GM23338 (cell line): ENCODE measurements around the gene EQTN. TPM values are rescaled to one million over a fixed set of nuclear protein-coding genes. Genes with fewer than 3 reads are reported as not detected.

Experiments used
- ATAC-seq: fragments of 200-7000 bp; cut with Tn5 transposase; 3 replicates; pipeline ENCODE4 v1.9.1; 2020
- DNase-seq: peaks from one replicate; pipeline ENCODE4 v3.0.0-alpha.2; 2015; ENCODE audit warnings: low spot score
- H2AFZ ChIP-seq: fragments of 200-600 bp; sonication (generic); 2 replicates; pipeline ENCODE4 v1.8.0; 2016; ENCODE audit warnings: antibody characterized with exemption, mild to moderate bottlenecking, moderate library complexity
- H3F3A ChIP-seq: fragments of 200-600 bp; sonication (generic); replicated peaks from 2 replicates; pipeline ENCODE4 v1.8.0; 2017; ENCODE audit warnings: antibody characterized with exemption, mixed run types, low read depth
- H3K27ac ChIP-seq: fragments of 200-600 bp; sonication (generic); 2 replicates; pipeline ENCODE4 v1.6.1; 2016; ENCODE audit warnings: low read depth
- H3K27me3 ChIP-seq: fragments of 200-600 bp; sonication (generic); 2 replicates; pipeline ENCODE4 v1.8.0; 2016; ENCODE audit warnings: mild to moderate bottlenecking, mixed run types, moderate library complexity; ENCODE audit not compliant: insufficient read depth
- H3K36me3 ChIP-seq: fragments of 200-600 bp; sonication (generic); 2 replicates; pipeline ENCODE4 v1.8.0; 2016; ENCODE audit warnings: mild to moderate bottlenecking; ENCODE audit not compliant: insufficient read depth
- H3K4me1 ChIP-seq: fragments of 200-600 bp; sonication (generic); 2 replicates; pipeline ENCODE4 v1.8.0; 2016; ENCODE audit warnings: mild to moderate bottlenecking, moderate library complexity; ENCODE audit not compliant: insufficient read depth
- H3K4me2 ChIP-seq: fragments of 200-600 bp; sonication (generic); 2 replicates; pipeline ENCODE4 v1.7.1; 2017; ENCODE audit warnings: mixed run types
- H3K4me3 ChIP-seq: fragments of 200-600 bp; sonication (generic); 2 replicates; pipeline ENCODE4 v1.6.1; 2016; ENCODE audit warnings: mixed run types
- H3K79me2 ChIP-seq: fragments of 200-600 bp; sonication (generic); replicated peaks from 2 replicates; pipeline ENCODE4 v1.8.0; 2017; ENCODE audit warnings: mild to moderate bottlenecking; ENCODE audit not compliant: insufficient read depth
- H3K9me2 ChIP-seq: fragments of 200-600 bp; sonication (generic); 2 replicates; pipeline ENCODE4 v1.8.0; 2017; ENCODE audit not compliant: insufficient read depth
- H4K20me1 ChIP-seq: fragments of 200-600 bp; sonication (generic); replicated peaks from 2 replicates; pipeline ENCODE4 v1.8.0; 2017; ENCODE audit warnings: mild to moderate bottlenecking; ENCODE audit not compliant: insufficient read depth
- H3K27ac Mint-ChIP-seq: 2 replicates; pipeline ENCODE4 v1.8.0; 2020; ENCODE audit warnings: inconsistent platforms, mild to moderate bottlenecking, moderate library complexity, mixed read lengths
- H3K27me3 Mint-ChIP-seq: 3 replicates; pipeline ENCODE4 v1.8.0; 2022; ENCODE audit warnings: low read depth, mild to moderate bottlenecking, moderate library complexity, mixed read lengths, inconsistent platforms; ENCODE audit not compliant: insufficient read depth, poor library complexity
- H3K36me3 Mint-ChIP-seq: 3 replicates; pipeline ENCODE4 v1.8.0; 2021; ENCODE audit warnings: low read depth, mild to moderate bottlenecking, inconsistent platforms, moderate library complexity, mixed read lengths
- H3K4me1 Mint-ChIP-seq: 3 replicates; pipeline ENCODE4 v1.8.0; 2020; ENCODE audit warnings: mild to moderate bottlenecking, inconsistent platforms, mixed read lengths
- H3K4me3 Mint-ChIP-seq: 3 replicates; pipeline ENCODE4 v1.8.0; 2021; ENCODE audit warnings: moderate library complexity, mild to moderate bottlenecking, inconsistent platforms, mixed read lengths
- H3K9me3 Mint-ChIP-seq: 3 replicates; pipeline ENCODE4 v1.8.0; 2020; ENCODE audit warnings: moderate library complexity, mild to moderate bottlenecking, inconsistent platforms, mixed read lengths
- EZH2 ChIP-seq: fragments of 200-600 bp; sonication (generic); IDR thresholded peaks from one replicate; pipeline ENCODE4 v1.8.0; 2017; ENCODE audit warnings: antibody characterized with exemption, mild to moderate bottlenecking, low read depth; ENCODE audit not compliant: unreplicated experiment
- JUNB ChIP-seq: IDR thresholded peaks from one replicate; pipeline ENCODE4 v1.6.1; 2016; ENCODE audit warnings: antibody characterized with exemption; ENCODE audit not compliant: unreplicated experiment
- POLR2AphosphoS5 ChIP-seq: IDR thresholded peaks from 2 replicates; pipeline ENCODE4 v1.6.1; 2016; ENCODE audit warnings: antibody characterized with exemption, low read depth
- polyA plus RNA-seq: library from polyadenylated mRNA; unstranded; fragments of >200 nt; fragmentation: Nextera tagmentation; extraction: Ambion mirVana; gene quantifications from 2 replicates; pipeline ENCODE4 v1.2.1, GENCODE V29; 2016
- total RNA-seq: library from RNA; depleted of rRNA; stranded (reverse); fragments of >200 nt; shearing (Covaris generic); gene quantifications from 2 replicates; pipeline ENCODE4 v1.2.3, GENCODE V29; 2014
- TF ChIP-seq, protein P1 (sequence below), 2 experiments: fragments of 200-600 bp in 1 of 2; sonication (generic) in 1 of 2; conservative IDR thresholded peaks; 2 replicates each; pipeline versions ENCODE4 v1.5.1 to v1.6.1; 2016 to 2017; ENCODE audit warnings: antibody characterized with exemption in 2 of 2, low read depth in 2 of 2, mild to moderate bottlenecking in 2 of 2, moderate library complexity in 1 of 2
- TF ChIP-seq, protein P2 (sequence below): IDR thresholded peaks from one replicate; pipeline ENCODE4 v1.6.1; 2018; ENCODE audit warnings: antibody characterized with exemption; ENCODE audit not compliant: unreplicated experiment

The EQTN gene
- total and polyA plus RNA-seq, 2 experiments from 2014 or later, result 0.24 TPM; not detected in 1

DNA sequence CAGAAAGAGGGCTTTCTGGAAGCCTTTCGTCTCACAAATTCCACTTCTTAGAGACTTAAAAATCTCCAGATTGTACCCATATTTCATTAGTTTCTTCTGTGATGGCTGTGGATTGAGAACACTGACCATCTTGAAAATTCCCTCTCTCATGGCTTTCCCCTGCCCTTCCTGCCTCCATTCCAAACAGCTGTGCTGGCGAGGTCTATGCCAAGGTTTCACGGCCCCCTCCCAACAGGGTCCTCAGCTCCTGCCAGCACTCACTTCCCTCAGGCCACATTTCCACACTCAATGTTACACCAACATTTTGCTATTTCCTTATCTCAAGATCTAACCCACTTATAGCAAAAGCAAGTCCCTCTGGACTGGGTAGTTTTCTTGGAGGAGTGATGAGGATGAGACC lies 40.3 kb upstream of the EQTN start:
- no peaks in the 10 kb centered on the region for H3K9me2 ChIP-seq
- no peak for ATAC-seq
- TF ChIP-seq, protein P1, sequence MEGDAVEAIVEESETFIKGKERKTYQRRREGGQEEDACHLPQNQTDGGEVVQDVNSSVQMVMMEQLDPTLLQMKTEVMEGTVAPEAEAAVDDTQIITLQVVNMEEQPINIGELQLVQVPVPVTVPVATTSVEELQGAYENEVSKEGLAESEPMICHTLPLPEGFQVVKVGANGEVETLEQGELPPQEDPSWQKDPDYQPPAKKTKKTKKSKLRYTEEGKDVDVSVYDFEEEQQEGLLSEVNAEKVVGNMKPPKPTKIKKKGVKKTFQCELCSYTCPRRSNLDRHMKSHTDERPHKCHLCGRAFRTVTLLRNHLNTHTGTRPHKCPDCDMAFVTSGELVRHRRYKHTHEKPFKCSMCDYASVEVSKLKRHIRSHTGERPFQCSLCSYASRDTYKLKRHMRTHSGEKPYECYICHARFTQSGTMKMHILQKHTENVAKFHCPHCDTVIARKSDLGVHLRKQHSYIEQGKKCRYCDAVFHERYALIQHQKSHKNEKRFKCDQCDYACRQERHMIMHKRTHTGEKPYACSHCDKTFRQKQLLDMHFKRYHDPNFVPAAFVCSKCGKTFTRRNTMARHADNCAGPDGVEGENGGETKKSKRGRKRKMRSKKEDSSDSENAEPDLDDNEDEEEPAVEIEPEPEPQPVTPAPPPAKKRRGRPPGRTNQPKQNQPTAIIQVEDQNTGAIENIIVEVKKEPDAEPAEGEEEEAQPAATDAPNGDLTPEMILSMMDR (conservative IDR thresholded peaks at IDR 0.05; ENCODE audit: low read depth in 2 of 2), result no peak
- no peak for TF ChIP-seq EZH2
- no peak for TF ChIP-seq JUNB
- H3K4me2 ChIP-seq, result no peak overlapping the region
- no peaks in the 10 kb centered on the region for H3F3A ChIP-seq
- H3K4me1 ChIP-seq, result peaks cover 24% of the 10 kb centered on the region
- no peak overlapping the region for H2AFZ ChIP-seq
- no peak for DNase-seq
- peaks cover 4% of the 10 kb centered on the region; the same call in 2 of the 3 replicates for H3K9me3 Mint-ChIP-seq
- H3K79me2 ChIP-seq, result no peaks in the 10 kb centered on the region
- H3K4me3 Mint-ChIP-seq, result no peak overlapping the region
- no peak overlapping the region for H3K27ac Mint-ChIP-seq
- H3K36me3 Mint-ChIP-seq, result peaks cover 15% of the 10 kb centered on the region; the same call in 2 of the 3 replicates
- peaks cover 62% of the 10 kb centered on the region for H3K4me1 Mint-ChIP-seq
- H3K4me3 ChIP-seq, result no peak overlapping the region
- H3K27ac ChIP-seq, result no peak overlapping the region
- H3K36me3 ChIP-seq, result no peaks in the 10 kb centered on the region
- no peaks in the 10 kb centered on the region for H4K20me1 ChIP-seq
- H3K27me3 Mint-ChIP-seq, result peaks cover 1% of the 10 kb centered on the region
- no peaks in the 10 kb centered on the region for H3K27me3 ChIP-seq

DNA sequence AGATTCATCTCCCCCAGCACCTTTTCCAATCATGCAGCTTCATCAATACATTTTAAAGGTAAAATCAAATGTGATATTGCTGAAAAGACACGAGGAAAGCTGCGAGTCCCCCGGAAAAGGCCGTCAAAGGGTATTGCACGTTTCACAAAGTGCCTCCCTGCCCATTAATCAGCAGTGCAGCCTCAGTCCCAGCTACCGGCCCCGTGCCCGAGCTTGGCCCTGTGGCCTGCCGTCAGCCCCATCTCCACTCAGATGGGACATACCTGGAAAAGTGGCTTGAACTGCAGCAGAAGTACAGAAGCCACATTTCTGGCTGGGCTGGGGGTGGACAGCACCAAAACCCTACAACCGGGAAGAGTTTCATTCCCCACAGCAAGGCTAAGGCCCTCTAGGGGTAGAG lies 39.9 kb upstream of the EQTN start:
- Histone ChIP-seq H4K20me1 (peaks cover 4% of the 10 kb centered on the region; the same call in 1 of the 2 replicates), H3K36me3 (no peaks in the 10 kb centered on the region), H3K4me1 (peaks cover 24% of the 10 kb centered on the region), H3K9me2 (no peaks in the 10 kb centered on the region), H3K27ac (no peak overlapping the region), H3K27me3 (no peaks in the 10 kb centered on the region), H3K4me2 (0 out of 2 replicates have a peak overlapping the region, but pooled peaks have one; percentile 52), H3K79me2 (no peaks in the 10 kb centered on the region), H3K4me3 (no peak overlapping the region), H3F3A (no peaks in the 10 kb centered on the region), H2AFZ (no peak overlapping the region)
- H3K27ac Mint-ChIP-seq, result no peak overlapping the region
- DNase-seq (no peak), ATAC-seq (no peak)
- TF ChIP-seq POLR2AphosphoS5, result no peak
- TF ChIP-seq, protein P2, sequence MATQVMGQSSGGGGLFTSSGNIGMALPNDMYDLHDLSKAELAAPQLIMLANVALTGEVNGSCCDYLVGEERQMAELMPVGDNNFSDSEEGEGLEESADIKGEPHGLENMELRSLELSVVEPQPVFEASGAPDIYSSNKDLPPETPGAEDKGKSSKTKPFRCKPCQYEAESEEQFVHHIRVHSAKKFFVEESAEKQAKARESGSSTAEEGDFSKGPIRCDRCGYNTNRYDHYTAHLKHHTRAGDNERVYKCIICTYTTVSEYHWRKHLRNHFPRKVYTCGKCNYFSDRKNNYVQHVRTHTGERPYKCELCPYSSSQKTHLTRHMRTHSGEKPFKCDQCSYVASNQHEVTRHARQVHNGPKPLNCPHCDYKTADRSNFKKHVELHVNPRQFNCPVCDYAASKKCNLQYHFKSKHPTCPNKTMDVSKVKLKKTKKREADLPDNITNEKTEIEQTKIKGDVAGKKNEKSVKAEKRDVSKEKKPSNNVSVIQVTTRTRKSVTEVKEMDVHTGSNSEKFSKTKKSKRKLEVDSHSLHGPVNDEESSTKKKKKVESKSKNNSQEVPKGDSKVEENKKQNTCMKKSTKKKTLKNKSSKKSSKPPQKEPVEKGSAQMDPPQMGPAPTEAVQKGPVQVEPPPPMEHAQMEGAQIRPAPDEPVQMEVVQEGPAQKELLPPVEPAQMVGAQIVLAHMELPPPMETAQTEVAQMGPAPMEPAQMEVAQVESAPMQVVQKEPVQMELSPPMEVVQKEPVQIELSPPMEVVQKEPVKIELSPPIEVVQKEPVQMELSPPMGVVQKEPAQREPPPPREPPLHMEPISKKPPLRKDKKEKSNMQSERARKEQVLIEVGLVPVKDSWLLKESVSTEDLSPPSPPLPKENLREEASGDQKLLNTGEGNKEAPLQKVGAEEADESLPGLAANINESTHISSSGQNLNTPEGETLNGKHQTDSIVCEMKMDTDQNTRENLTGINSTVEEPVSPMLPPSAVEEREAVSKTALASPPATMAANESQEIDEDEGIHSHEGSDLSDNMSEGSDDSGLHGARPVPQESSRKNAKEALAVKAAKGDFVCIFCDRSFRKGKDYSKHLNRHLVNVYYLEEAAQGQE, result no peak
- TF ChIP-seq, protein P1 (conservative IDR thresholded peaks at IDR 0.05; ENCODE audit: low read depth in 2 of 2), result no peak
- peaks cover 1% of the 10 kb centered on the region for H3K27me3 Mint-ChIP-seq
- H3K36me3 Mint-ChIP-seq, result peaks cover 15% of the 10 kb centered on the region; the same call in 2 of the 3 replicates
- H3K4me1 Mint-ChIP-seq, result peaks cover 63% of the 10 kb centered on the region
- H3K9me3 Mint-ChIP-seq, result peaks cover 4% of the 10 kb centered on the region; the same call in 2 of the 3 replicates
- no peak overlapping the region for H3K4me3 Mint-ChIP-seq
